H1 (cell line): ENCODE data around the gene TOB1. TPM values are rescaled to one million over a fixed set of nuclear protein-coding genes. Genes with fewer than 3 reads are reported as not detected.

Source experiments
- CTCF ChIA-PET: fragments of 300-600 bp; sonication (Branson Sonifier 250); formaldehyde crosslinking; loops from one replicate; lab custom pipeline; 2021; ENCODE audit not compliant: partially characterized antibody; lab: Charles Lee
- POLR2A ChIA-PET: fragments of 300-600 bp; sonication (Branson Sonifier 250); formaldehyde crosslinking; loops from one replicate; lab custom pipeline; 2021; ENCODE audit warnings: inconsistent platforms; ENCODE audit not compliant: partially characterized antibody; lab: Charles Lee
- DNase-seq, 2 experiments: peaks; one replicate each; pipeline versions ENCODE4 v3.0.0 to v3.0.0-alpha.2; 2010 to 2022; ENCODE audit warnings: low spot score in 2 of 2, low read depth in 1 of 2, mixed read lengths in 1 of 2
- FAIRE-seq: peaks from 2 replicates; lab custom pipeline; 2011; peaks lifted over from hg19 to GRCh38; lab: Jason Lieb, UNC
- H2AFZ ChIP-seq: 2 replicates; pipeline ENCODE4 v1.8.1; 2012; ENCODE audit warnings: low read length, inconsistent platforms
- H2AK5ac ChIP-seq: 2 replicates; pipeline ENCODE4 v1.6.1; 2013; ENCODE audit warnings: low read depth, low read length
- H2BK120ac ChIP-seq: replicated peaks from 2 replicates; pipeline ENCODE3; 2013; ENCODE audit warnings: low read depth, low read length, inconsistent platforms
- H2BK12ac ChIP-seq: 2 replicates; pipeline ENCODE4 v1.6.1; 2013; ENCODE audit warnings: low read depth, low read length
- H2BK15ac ChIP-seq: 2 replicates; pipeline ENCODE4 v1.6.1; 2013; ENCODE audit warnings: low read length
- H2BK20ac ChIP-seq: 2 replicates; pipeline ENCODE4 v1.6.1; 2013; ENCODE audit warnings: low read length
- H2BK5ac ChIP-seq: 2 replicates; pipeline ENCODE4 v1.6.1; 2013; ENCODE audit warnings: low read depth, low read length
- H3K14ac ChIP-seq: 2 replicates; pipeline ENCODE4 v1.6.1; 2013; ENCODE audit warnings: inconsistent platforms; ENCODE audit not compliant: insufficient read length
- H3K18ac ChIP-seq: 2 replicates; pipeline ENCODE4 v1.6.1; 2013; ENCODE audit warnings: low read length; ENCODE audit errors: extremely low read depth
- H3K23ac ChIP-seq: 2 replicates; pipeline ENCODE4 v1.6.1; 2013; ENCODE audit warnings: inconsistent platforms; ENCODE audit not compliant: insufficient read length
- H3K23me2 ChIP-seq: 2 replicates; pipeline ENCODE4 v1.6.1; 2013; ENCODE audit warnings: low read depth, low read length
- H3K27ac ChIP-seq: 2 replicates; pipeline ENCODE4 v1.6.1; 2011; ENCODE audit warnings: low read depth, low read length, inconsistent platforms
- H3K27me3 ChIP-seq, 4 experiments: replicated peaks in 1 of 4; 1 replicate in 1 of 4; 2 replicates in 3 of 4; pipeline versions ENCODE4 v1.6.1 to v1.8.1; 2011 to 2013; ENCODE audit warnings: low read length in 3 of 4, mild to moderate bottlenecking in 3 of 4, inconsistent platforms in 2 of 4, mixed read lengths in 2 of 4, moderate library complexity in 1 of 4; ENCODE audit not compliant: control insufficient read depth in 3 of 4, insufficient read depth in 3 of 4; ENCODE audit errors: extremely low read depth in 1 of 4
- H3K36me3 ChIP-seq, 4 experiments: 2 replicates each; pipeline versions ENCODE4 v1.6.1 to v1.8.1; 2011 to 2013; ENCODE audit warnings: mild to moderate bottlenecking in 4 of 4, low read length in 3 of 4, moderate library complexity in 2 of 4, control low read depth in 1 of 4, inconsistent platforms in 1 of 4; ENCODE audit not compliant: insufficient read depth in 4 of 4, control insufficient read depth in 2 of 4
- H3K4ac ChIP-seq: replicated peaks from 2 replicates; pipeline ENCODE3; 2013; ENCODE audit warnings: low read length, low read depth, mixed read lengths, inconsistent platforms; ENCODE audit not compliant: insufficient read length
- H3K4me1 ChIP-seq, 4 experiments: replicated peaks in 1 of 4; 1 replicate in 1 of 4; 2 replicates in 3 of 4; pipeline versions ENCODE4 v1.6.1 to v1.8.1; 2011 to 2013; ENCODE audit warnings: low read length in 3 of 4, inconsistent platforms in 2 of 4, mixed read lengths in 1 of 4; ENCODE audit not compliant: insufficient read depth in 4 of 4, control insufficient read depth in 3 of 4
- H3K4me2 ChIP-seq, 2 experiments: 2 replicates each; pipeline versions ENCODE4 v1.6.1 to v1.8.1; 2011 to 2013; ENCODE audit warnings: low read depth in 2 of 2, low read length in 2 of 2, control low read depth in 1 of 2, inconsistent platforms in 1 of 2, mild to moderate bottlenecking in 1 of 2; ENCODE audit not compliant: insufficient read depth in 1 of 2
- H3K4me3 ChIP-seq, 4 experiments: fragments of 200-600, 300-600 bp in 1 of 4; sonication (generic), shearing (Covaris generic), sonication (Bioruptor Twin) in 1 of 4; 2 replicates each; pipeline versions ENCODE4 v1.5.1 to v1.8.1; 2011 to 2016; ENCODE audit warnings: low read length in 4 of 4, low read depth in 3 of 4, control low read depth in 2 of 4, inconsistent platforms in 2 of 4, mild to moderate bottlenecking in 2 of 4, mixed read lengths in 1 of 4, moderate library complexity in 1 of 4; ENCODE audit not compliant: insufficient read depth in 2 of 4; ENCODE audit errors: extremely low read depth in 1 of 4
- H3K56ac ChIP-seq: replicated peaks from 2 replicates; pipeline ENCODE3; 2013; ENCODE audit warnings: low read depth, mild to moderate bottlenecking, mixed read lengths, low read length, inconsistent platforms; ENCODE audit not compliant: insufficient read length
- H3K79me1 ChIP-seq: 2 replicates; pipeline ENCODE4 v1.6.1; 2013; ENCODE audit warnings: low read depth, low read length, control low read depth
- H3K79me2 ChIP-seq, 2 experiments: 2 replicates each; pipeline versions ENCODE4 v1.6.1 to v1.8.1; 2012 to 2013; ENCODE audit warnings: low read length in 2 of 2, mild to moderate bottlenecking in 2 of 2, inconsistent platforms in 1 of 2; ENCODE audit not compliant: insufficient read depth in 2 of 2, control insufficient read depth in 1 of 2
- H3K9ac ChIP-seq, 4 experiments: replicated peaks in 1 of 4; 1 replicate in 1 of 4; 2 replicates in 3 of 4; pipeline versions ENCODE4 v1.6.1 to v1.8.1; 2011 to 2013; ENCODE audit warnings: low read depth in 3 of 4, low read length in 3 of 4, control low read depth in 2 of 4, mild to moderate bottlenecking in 2 of 4, moderate library complexity in 2 of 4, inconsistent platforms in 1 of 4; ENCODE audit errors: extremely low read depth in 1 of 4
- H3K9me3 ChIP-seq, 2 experiments: 2 replicates each; pipeline versions ENCODE4 v1.6.1 to v1.8.1; 2012 to 2013; ENCODE audit warnings: mild to moderate bottlenecking in 2 of 2, moderate library complexity in 2 of 2, control low read depth in 1 of 2, inconsistent platforms in 1 of 2, low read depth in 1 of 2, low read length in 1 of 2, mixed read lengths in 1 of 2; ENCODE audit not compliant: insufficient read depth in 2 of 2
- H4K20me1 ChIP-seq, 2 experiments: replicated peaks in 1 of 2; 2 replicates each; pipeline versions ENCODE3 to v1.8.1; 2011 to 2013; ENCODE audit warnings: inconsistent platforms in 2 of 2, low read length in 2 of 2, mild to moderate bottlenecking in 1 of 2; ENCODE audit not compliant: insufficient read depth in 2 of 2, control insufficient read depth in 1 of 2
- H4K5ac ChIP-seq: 2 replicates; pipeline ENCODE4 v1.6.1; 2013; ENCODE audit warnings: low read length, low read depth, mixed read lengths, inconsistent platforms; ENCODE audit not compliant: insufficient read length
- H4K8ac ChIP-seq: 2 replicates; pipeline ENCODE4 v1.8.0; 2013; ENCODE audit warnings: mild to moderate bottlenecking, moderate library complexity, low read length, inconsistent platforms; ENCODE audit not compliant: insufficient read depth; ENCODE audit errors: extremely low read depth
- H4K91ac ChIP-seq: replicated peaks from 2 replicates; pipeline ENCODE3; 2013; ENCODE audit warnings: low read length, mixed read lengths, inconsistent platforms; ENCODE audit not compliant: insufficient read length
- BACH1 ChIP-seq: IDR thresholded peaks from 2 replicates; pipeline ENCODE4 v1.6.1; 2012; ENCODE audit warnings: low read length, improper control_type of control experiment
- CEBPB ChIP-seq: IDR thresholded peaks from 2 replicates; pipeline ENCODE4 v1.6.1; 2012; ENCODE audit warnings: low read depth, low read length
- CREB1 ChIP-seq: IDR thresholded peaks from 2 replicates; pipeline ENCODE4 v1.6.1; 2012; ENCODE audit warnings: inconsistent platforms
- CTBP2 ChIP-seq: IDR thresholded peaks from 2 replicates; pipeline ENCODE4 v1.7.0; 2011; ENCODE audit warnings: borderline replicate concordance, mild to moderate bottlenecking, moderate library complexity, mixed read lengths, low read length; ENCODE audit not compliant: insufficient read depth, insufficient read length
- FOSL1 ChIP-seq: IDR thresholded peaks from 2 replicates; pipeline ENCODE4 v1.6.1; 2011; ENCODE audit warnings: mild to moderate bottlenecking, low read depth, low read length, moderate library complexity; ENCODE audit not compliant: insufficient read depth
- KDM4A ChIP-seq: IDR thresholded peaks from one replicate; pipeline ENCODE4 v1.7.1; 2012; ENCODE audit warnings: low read depth, mild to moderate bottlenecking, moderate library complexity, low read length, inconsistent platforms; ENCODE audit not compliant: severe bottlenecking
- POU5F1 ChIP-seq: IDR thresholded peaks from 2 replicates; pipeline ENCODE4 v1.6.1; 2011; ENCODE audit warnings: low read depth, mild to moderate bottlenecking, low read length, moderate library complexity
- RAD21 ChIP-seq, 2 experiments: IDR thresholded peaks in 1 of 2; conservative IDR thresholded peaks in 1 of 2; 2 replicates each; pipeline ENCODE4 v1.6.1; 2011; ENCODE audit warnings: low read depth in 2 of 2, low read length in 2 of 2, improper control_type of control experiment in 1 of 2, inconsistent platforms in 1 of 2, mild to moderate bottlenecking in 1 of 2, moderate library complexity in 1 of 2
- SIRT6 ChIP-seq: IDR thresholded peaks from one replicate; pipeline ENCODE4 v1.7.1; 2012; ENCODE audit warnings: low read length, inconsistent platforms
- SIX5 ChIP-seq: IDR thresholded peaks from 2 replicates; pipeline ENCODE4 v1.6.1; 2011; ENCODE audit warnings: mild to moderate bottlenecking, low read depth, low read length
- SP2 ChIP-seq: IDR thresholded peaks from 2 replicates; pipeline ENCODE4 v1.6.1; 2012; ENCODE audit warnings: mild to moderate bottlenecking, low read length, inconsistent platforms
- TAF1 ChIP-seq: IDR thresholded peaks from 2 replicates; pipeline ENCODE4 v1.6.1; 2011; ENCODE audit warnings: mild to moderate bottlenecking, low read depth, low read length
- TBP ChIP-seq: IDR thresholded peaks from 2 replicates; pipeline ENCODE4 v1.6.1; 2011; ENCODE audit warnings: low read depth, low read length, improper control_type of control experiment
- WGBS, 2 experiments: shearing (Covaris generic) in 1 of 2; methylation state at CpG; one replicate each; pipeline versions ENCODE4 v1.1.6 to v1.1.7; 2013 to 2015; ENCODE audit warnings: low lambda C conversion rate in 2 of 2, mixed read lengths in 2 of 2, inconsistent platforms in 1 of 2, low coverage in 1 of 2, missing lambda C conversion rate in 1 of 2; ENCODE audit not compliant: insufficient replicate concordance in 2 of 2, insufficient coverage in 1 of 2, insufficient read length in 1 of 2; ENCODE audit errors: extremely low coverage in 1 of 2, missing lambda C conversion rate in 1 of 2; 5-methylcytosine and 5-hydroxymethylcytosine counted together
- polyA plus RNA-seq, 7 experiments: library from polyadenylated mRNA; depleted of rRNA in 3 of 7; stranded (reverse) in 5 of 7; unstranded in 2 of 7; fragments of >200 nt in 5 of 7; fragments of 200-250 nt in 2 of 7; gene quantifications; 1 replicate in 5 of 7; 2 replicates in 1 of 7; 4 replicates in 1 of 7; pipeline versions ENCODE4 v1.2.1 to v1.2.3, GENCODE V29; 2011 to 2013; ENCODE audit warnings: missing spikeins in 2 of 7, mixed read lengths in 2 of 7
- total RNA-seq: library from RNA; stranded (reverse); fragmentation: NEBNext Ultra II Directional; extraction: Animal tissue kit (Norgen Biotek cat#: 25700); gene quantifications from 2 replicates; pipeline ENCODE4 v1.2.1, GENCODE V29; 2021
- TF ChIP-seq, protein P1 (sequence below): IDR thresholded peaks from 2 replicates; pipeline ENCODE4 v1.6.1; 2012; ENCODE audit warnings: inconsistent platforms

Gene TOB1
- total and polyA plus RNA-seq, 2 of the 8 experiments (the other 6 are each of a cell fraction or from before 2014, with no cell fraction given) = 14.4 to 20.8 TPM

- Histone ChIP-seq H3K56ac (no peak overlapping the region), H3K27me3 (no peaks in the 10 kb centered on the region), H4K20me1 (no peaks in the 10 kb centered on the region), H2BK5ac (peak overlapping the region; percentile 18; the same call in 1 of the 2 replicates), H4K5ac (no peak overlapping the region), H3K23ac (no peak overlapping the region), H3K9me3 (no peaks in the 10 kb centered on the region), H3K9ac (no peak overlapping the region), H3K4me3 (no peak overlapping the region), H3K14ac (no peak overlapping the region), H3K79me2 (no peaks in the 10 kb centered on the region), H3K18ac (0 out of 2 replicates have a peak overlapping the region, but pooled peaks have one; percentile 42), H4K8ac (no peak overlapping the region), H2AFZ (no peak overlapping the region), H2BK12ac (no peak overlapping the region; the same call in 1 of the 2 replicates), H2AK5ac (no peak overlapping the region), H3K4me2 (no peak overlapping the region), H3K27ac (no peak overlapping the region), H2BK120ac (no peak overlapping the region), H3K4ac (no peak overlapping the region), H4K91ac (no peak overlapping the region), H3K36me3 (no peaks in the 10 kb centered on the region), H3K23me2 (no peaks in the 10 kb centered on the region), H3K79me1 (no peaks in the 10 kb centered on the region), H2BK20ac (0 out of 2 replicates have a peak overlapping the region, but pooled peaks have one; percentile 38), H3K4me1 (peaks cover 10 to 27% (median 17%) of the 10 kb centered on the region in 4 experiments), H2BK15ac (no peak overlapping the region)
- 89% methylated on average over 4 of the region's 7 CpGs; no CpG with 5 or more reads in 1 of the 2 experiments for WGBS, 2 experiments
- POLR2A ChIA-PET = interaction anchor here (0.6 to 3.6 kb wide), 4 partner anchors 10 to 176 kb away, joined by 3 to 25 read pairs (median 5); partner anchors contain the start of gene TOB1
- FAIRE-seq (no peak), DNase-seq (no peak)
- CTCF ChIA-PET = interaction anchor here (0.6 to 1.8 kb wide), 5 partner anchors 9 to 117 kb away, joined by 3 to 5 read pairs (median 3); no protein-coding TSS in a partner anchor
- TF ChIP-seq SIRT6 (no peak), KDM4A (no peak), SIX5 (no peak), BACH1 (no peak), CREB1 (no peak), TBP (no peak), TAF1 (no peak), RAD21 (IDR thresholded peaks at IDR 0.05 in 1 of 2, conservative IDR thresholded peaks at IDR 0.05 in 1 of 2; ENCODE audit: low read depth in 2 of 2, low read length in 2 of 2) (no peak), CTBP2 (no peak), CEBPB (no peak), FOSL1 (no peak), POU5F1 (no peak), SP2 (no peak)
- TF ChIP-seq, protein P1, sequence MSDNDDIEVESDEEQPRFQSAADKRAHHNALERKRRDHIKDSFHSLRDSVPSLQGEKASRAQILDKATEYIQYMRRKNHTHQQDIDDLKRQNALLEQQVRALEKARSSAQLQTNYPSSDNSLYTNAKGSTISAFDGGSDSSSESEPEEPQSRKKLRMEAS = no peak
These were observed 34.3 kb upstream of the TOB1 start for GRCh38 chr17:50900383-50900892.
